KMS-11 (cell line): ENCODE results near the gene PPP6C.

Experiments used
- H2AFZ ChIP-seq: fragments of 200-600 bp; sonication (generic); 2 replicates; pipeline ENCODE4 v1.6.1; 2016; ENCODE audit warnings: antibody characterized with exemption, mixed run types, low read depth
- H3K27ac ChIP-seq: fragments of 200-600 bp; sonication (generic); 2 replicates; pipeline ENCODE4 v1.6.1; 2016; ENCODE audit warnings: mild to moderate bottlenecking, mixed run types
- H3K27me3 ChIP-seq: fragments of 200-600 bp; sonication (generic); 2 replicates; pipeline ENCODE4 v1.6.1; 2017; ENCODE audit warnings: mild to moderate bottlenecking, low read depth, mixed run types, moderate library complexity; ENCODE audit not compliant: insufficient read depth
- H3K36me3 ChIP-seq: fragments of 200-600 bp; sonication (generic); 2 replicates; pipeline ENCODE4 v1.6.1; 2017; ENCODE audit warnings: mild to moderate bottlenecking, mixed run types; ENCODE audit not compliant: insufficient read depth
- H3K4me1 ChIP-seq: fragments of 200-600 bp; sonication (generic); 2 replicates; pipeline ENCODE4 v1.6.1; 2016; ENCODE audit warnings: mild to moderate bottlenecking, low read depth, mixed run types; ENCODE audit not compliant: poor library complexity, severe bottlenecking
- H3K4me2 ChIP-seq: fragments of 200-600 bp; sonication (generic); 2 replicates; pipeline ENCODE4 v1.7.0; 2016; ENCODE audit warnings: mild to moderate bottlenecking, mixed run types
- H3K4me3 ChIP-seq: fragments of 200-600 bp; sonication (generic); IDR thresholded peaks from 2 replicates; pipeline ENCODE4 v1.6.1; 2017; ENCODE audit warnings: low read depth, low read length, mixed read lengths; ENCODE audit not compliant: insufficient read depth
- H3K79me2 ChIP-seq: fragments of 200-600 bp; sonication (generic); 2 replicates; pipeline ENCODE4 v1.6.1; 2016; ENCODE audit warnings: low read depth, mixed run types; ENCODE audit not compliant: insufficient read depth
- H3K9ac ChIP-seq: fragments of 200-600 bp; sonication (generic); 2 replicates; pipeline ENCODE4 v1.6.1; 2016; ENCODE audit warnings: mild to moderate bottlenecking, mixed run types
- H4K20me1 ChIP-seq: fragments of 200-600 bp; sonication (generic); 2 replicates; pipeline ENCODE4 v1.6.1; 2016; ENCODE audit warnings: mild to moderate bottlenecking, mixed run types; ENCODE audit not compliant: insufficient read depth
- TF ChIP-seq, protein P1 (sequence below): fragments of 200-600 bp; sonication (generic); conservative IDR thresholded peaks from 2 replicates; pipeline ENCODE4 v1.6.1; 2017; ENCODE audit warnings: low read depth, mild to moderate bottlenecking, antibody characterized with exemption, low read length, moderate library complexity, mixed read lengths

The PPP6C gene

DNA sequence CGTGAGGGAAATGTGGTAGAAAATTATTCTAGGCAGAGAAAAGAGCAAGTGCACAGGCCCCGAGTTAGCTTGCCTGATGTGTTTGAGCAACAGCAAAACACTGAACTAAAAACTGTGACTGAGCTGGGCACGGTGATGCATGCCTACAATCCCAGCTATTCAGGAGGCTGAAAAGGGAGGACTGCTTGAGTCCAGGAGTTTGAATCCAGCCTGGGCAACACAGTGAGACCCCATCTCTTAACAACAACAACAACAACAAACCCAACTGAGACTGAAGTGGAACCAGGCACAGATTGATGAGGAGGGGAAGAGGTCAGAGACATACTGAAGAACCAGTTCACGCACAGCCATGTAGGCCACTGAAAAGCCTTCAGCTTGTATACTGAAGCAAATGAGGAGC lies 88.8 kb downstream of the PPP6C start:
- Histone ChIP-seq H4K20me1 (no peaks in the 10 kb centered on the region), H2AFZ (no peak overlapping the region), H3K4me1 (no peaks in the 10 kb centered on the region), H3K27me3 (no peaks in the 10 kb centered on the region), H3K9ac (no peak overlapping the region), H3K36me3 (no peaks in the 10 kb centered on the region), H3K79me2 (no peaks in the 10 kb centered on the region), H3K4me3 (no peak overlapping the region), H3K4me2 (no peak overlapping the region), H3K27ac (no peak overlapping the region)
- TF ChIP-seq, protein P1, sequence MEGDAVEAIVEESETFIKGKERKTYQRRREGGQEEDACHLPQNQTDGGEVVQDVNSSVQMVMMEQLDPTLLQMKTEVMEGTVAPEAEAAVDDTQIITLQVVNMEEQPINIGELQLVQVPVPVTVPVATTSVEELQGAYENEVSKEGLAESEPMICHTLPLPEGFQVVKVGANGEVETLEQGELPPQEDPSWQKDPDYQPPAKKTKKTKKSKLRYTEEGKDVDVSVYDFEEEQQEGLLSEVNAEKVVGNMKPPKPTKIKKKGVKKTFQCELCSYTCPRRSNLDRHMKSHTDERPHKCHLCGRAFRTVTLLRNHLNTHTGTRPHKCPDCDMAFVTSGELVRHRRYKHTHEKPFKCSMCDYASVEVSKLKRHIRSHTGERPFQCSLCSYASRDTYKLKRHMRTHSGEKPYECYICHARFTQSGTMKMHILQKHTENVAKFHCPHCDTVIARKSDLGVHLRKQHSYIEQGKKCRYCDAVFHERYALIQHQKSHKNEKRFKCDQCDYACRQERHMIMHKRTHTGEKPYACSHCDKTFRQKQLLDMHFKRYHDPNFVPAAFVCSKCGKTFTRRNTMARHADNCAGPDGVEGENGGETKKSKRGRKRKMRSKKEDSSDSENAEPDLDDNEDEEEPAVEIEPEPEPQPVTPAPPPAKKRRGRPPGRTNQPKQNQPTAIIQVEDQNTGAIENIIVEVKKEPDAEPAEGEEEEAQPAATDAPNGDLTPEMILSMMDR: no peak

DNA sequence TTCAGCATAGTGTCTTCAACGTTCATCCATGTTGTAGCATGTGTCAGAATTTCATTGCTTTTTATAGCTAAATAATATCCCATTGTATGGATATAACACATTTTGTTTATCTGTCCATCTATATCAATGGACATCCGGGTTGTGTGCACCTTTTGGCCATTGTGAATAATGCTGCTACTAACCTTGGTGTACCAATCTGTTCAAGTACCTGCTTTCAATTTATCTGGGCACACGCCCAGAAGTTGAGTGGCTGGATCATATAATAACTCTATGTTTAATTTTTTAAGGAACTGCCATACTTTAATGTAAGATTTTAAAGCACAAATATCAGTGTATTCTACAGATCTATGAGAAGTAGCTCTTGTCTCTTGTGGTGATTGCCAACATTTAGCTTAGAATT lies 89.8 kb downstream of the PPP6C start:
- TF ChIP-seq, protein P1: no peak
- Histone ChIP-seq H3K9ac (no peak overlapping the region), H3K27ac (no peak overlapping the region)

More for the DNA sequence above, 89.8 kb downstream of the PPP6C start:
- Histone ChIP-seq H3K27me3 (no peaks in the 10 kb centered on the region), H2AFZ (no peak overlapping the region), H3K4me3 (no peak overlapping the region), H4K20me1 (no peaks in the 10 kb centered on the region), H3K36me3 (no peaks in the 10 kb centered on the region), H3K79me2 (no peaks in the 10 kb centered on the region), H3K4me2 (no peak overlapping the region), H3K4me1 (no peaks in the 10 kb centered on the region)
